22Rv1 (cell line): Measurements from ENCODE around the gene IGHMBP2.

Source experiments
- H3K27ac ChIP-seq: fragments of 450-650 bp; 2 replicates; pipeline ENCODE4 v1.5.1; 2017
- ZFX ChIP-seq: fragments of 450-650 bp; IDR thresholded peaks from 2 replicates; pipeline ENCODE4 v1.6.1; 2017; ENCODE audit warnings: antibody characterized with exemption, borderline replicate concordance
- TF ChIP-seq, protein P1 (sequence below): fragments of 450-650 bp; IDR thresholded peaks from 2 replicates; pipeline ENCODE4 v1.5.1; 2017; ENCODE audit warnings: mild to moderate bottlenecking

IGHMBP2 gene

DNA sequence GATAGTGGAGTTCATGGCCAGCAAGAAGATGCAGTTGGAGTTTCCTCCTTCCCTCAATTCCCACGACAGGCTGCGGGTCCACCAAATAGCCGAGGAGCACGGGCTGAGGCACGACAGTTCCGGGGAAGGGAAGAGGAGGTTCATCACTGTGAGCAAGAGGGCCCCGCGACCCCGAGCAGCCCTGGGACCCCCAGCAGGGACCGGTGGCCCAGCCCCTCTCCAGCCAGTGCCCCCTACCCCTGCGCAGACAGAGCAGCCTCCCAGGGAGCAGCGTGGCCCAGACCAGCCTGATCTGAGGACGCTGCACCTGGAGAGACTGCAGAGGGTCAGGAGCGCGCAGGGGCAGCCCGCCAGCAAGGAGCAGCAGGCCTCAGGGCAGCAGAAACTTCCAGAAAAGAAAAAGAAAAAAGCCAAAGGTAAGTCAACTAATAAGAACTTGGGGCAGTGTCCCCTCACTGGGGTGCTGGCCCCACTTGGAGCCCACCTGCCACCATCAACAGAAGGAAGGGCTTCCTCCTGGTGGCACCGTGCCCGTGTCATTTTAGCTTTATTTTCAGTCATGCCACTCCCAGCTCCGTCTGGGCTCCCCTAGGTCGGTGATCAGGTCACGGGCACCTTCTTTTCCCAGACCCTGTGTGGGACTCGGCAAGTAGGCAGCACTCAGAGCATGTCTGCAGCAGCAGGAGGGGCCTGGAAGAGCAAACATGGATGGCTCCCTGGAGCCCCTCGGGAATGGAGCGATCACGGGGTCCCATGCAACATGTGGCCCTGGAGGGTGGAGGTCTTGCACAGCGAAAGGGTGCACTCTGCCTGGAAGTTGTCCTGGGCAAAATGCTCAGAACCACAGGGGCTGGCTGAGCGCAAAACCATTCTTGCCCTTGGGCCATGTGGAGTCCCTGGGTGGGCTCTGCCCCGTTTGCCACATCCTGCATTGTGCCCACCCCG, 33.3 kb downstream of the IGHMBP2 start:
- TF ChIP-seq, protein P1, sequence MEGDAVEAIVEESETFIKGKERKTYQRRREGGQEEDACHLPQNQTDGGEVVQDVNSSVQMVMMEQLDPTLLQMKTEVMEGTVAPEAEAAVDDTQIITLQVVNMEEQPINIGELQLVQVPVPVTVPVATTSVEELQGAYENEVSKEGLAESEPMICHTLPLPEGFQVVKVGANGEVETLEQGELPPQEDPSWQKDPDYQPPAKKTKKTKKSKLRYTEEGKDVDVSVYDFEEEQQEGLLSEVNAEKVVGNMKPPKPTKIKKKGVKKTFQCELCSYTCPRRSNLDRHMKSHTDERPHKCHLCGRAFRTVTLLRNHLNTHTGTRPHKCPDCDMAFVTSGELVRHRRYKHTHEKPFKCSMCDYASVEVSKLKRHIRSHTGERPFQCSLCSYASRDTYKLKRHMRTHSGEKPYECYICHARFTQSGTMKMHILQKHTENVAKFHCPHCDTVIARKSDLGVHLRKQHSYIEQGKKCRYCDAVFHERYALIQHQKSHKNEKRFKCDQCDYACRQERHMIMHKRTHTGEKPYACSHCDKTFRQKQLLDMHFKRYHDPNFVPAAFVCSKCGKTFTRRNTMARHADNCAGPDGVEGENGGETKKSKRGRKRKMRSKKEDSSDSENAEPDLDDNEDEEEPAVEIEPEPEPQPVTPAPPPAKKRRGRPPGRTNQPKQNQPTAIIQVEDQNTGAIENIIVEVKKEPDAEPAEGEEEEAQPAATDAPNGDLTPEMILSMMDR = no peak
- TF ChIP-seq ZFX = no peak
- no peak overlapping the region for H3K27ac ChIP-seq

DNA sequence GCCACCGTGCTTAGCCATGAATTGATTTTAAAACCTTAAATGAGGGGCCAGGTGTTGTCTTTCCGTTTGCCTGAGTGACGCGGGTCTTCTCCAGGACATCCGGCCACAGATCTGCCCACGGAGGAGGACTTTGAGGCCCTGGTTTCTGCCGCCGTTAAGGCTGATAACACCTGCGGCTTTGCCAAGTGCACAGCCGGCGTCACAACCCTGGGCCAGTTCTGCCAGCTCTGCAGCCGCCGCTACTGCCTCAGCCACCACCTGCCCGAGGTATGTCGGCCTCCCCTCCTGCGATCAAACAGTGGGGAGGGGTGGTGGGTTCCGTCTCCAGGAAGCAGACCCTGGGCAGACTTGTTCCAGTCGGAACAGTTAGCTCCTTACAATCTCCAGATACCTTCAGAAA, 34.4 kb downstream of the IGHMBP2 start:
- H3K27ac ChIP-seq = no peak overlapping the region
- TF ChIP-seq ZFX = no peak
- TF ChIP-seq, protein P1 = no peak

DNA sequence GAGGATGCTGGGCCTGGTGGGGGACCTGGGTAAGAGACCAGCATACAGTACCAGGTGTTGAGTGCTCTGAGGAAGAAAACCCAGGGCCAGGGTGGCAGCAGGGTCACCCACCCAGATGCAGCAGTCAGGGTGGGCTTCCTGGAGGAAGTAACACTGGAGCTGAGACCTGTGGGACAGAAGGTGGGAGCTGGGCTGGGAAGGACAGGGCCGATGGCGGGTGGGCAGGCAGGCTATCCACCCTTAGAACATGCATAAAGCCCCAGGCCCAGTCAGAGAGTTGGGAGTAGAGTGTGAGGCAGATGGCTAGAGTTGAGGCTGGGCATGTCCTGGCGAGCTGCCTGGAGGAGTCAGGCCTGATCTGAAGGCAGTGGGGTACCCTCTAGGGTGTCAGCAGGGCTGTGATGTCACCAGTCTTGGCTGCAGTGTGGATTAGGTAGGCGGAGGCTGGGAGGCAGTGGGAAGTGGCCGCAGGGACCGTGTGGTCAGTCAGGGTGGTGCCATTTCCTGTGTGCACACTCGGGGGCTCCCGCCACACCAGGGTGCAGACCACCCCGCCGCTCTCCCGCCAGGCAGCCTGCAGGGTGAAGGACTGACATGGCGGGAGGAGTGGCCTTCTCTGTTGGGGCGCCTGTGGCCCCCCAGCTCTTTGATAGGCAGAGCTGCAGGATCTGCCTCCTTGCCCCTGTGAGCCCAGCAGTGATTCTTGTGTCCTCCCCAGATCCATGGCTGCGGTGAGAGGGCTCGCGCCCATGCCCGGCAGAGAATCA, 35.3 kb downstream of the IGHMBP2 start:
- H3K27ac ChIP-seq = no peak overlapping the region
- TF ChIP-seq, protein P1 = no peak
- no peak for TF ChIP-seq ZFX

DNA sequence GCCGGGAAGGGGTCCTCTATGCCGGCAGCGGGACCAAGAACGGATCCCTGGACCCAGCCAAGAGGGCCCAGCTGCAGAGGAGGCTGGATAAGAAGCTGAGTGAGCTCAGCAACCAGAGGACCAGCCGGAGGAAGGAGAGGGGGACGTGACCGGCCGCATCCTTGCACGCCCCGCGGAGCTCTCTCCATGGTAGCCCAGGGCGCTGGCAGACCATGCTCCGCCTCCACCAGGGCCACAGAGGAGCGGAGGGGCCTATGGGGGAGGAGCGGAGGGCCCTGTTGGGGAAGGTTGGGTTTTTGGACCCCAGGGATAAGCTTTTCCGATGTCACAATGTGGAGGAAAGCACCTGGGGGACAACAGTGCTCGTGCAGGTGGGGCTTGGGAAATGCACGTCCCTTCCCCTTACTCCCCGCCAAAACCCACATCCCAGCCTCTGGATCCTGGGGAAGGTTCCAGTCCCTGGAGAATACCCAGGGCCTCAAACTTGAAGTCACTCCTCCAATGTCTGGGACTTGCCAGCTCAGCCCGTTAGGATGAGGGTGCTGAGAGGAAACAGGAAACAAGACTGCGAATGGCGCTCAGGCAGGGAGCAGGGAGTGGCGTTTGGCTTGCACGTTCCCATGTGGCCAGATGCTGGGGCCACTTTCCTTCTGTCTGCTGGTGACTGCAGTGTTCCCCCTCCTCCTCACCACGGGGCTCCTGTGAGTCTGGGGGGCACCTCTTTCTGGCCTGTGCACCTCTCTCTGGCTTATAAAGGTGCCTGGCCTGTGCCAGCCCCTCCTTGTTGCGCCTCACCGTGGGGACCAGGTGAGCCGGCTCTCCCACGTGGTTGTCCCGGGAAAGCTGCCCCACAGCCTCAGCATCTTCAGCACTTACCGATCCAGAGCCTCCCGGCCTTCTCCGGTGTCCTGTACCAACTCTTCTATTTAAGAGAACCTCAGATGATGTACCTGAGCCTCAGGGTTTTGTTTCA, 36.2 kb downstream of the IGHMBP2 start:
- no peak for TF ChIP-seq ZFX
- TF ChIP-seq, protein P1 = no peak
- H3K27ac ChIP-seq = no peak overlapping the region

DNA sequence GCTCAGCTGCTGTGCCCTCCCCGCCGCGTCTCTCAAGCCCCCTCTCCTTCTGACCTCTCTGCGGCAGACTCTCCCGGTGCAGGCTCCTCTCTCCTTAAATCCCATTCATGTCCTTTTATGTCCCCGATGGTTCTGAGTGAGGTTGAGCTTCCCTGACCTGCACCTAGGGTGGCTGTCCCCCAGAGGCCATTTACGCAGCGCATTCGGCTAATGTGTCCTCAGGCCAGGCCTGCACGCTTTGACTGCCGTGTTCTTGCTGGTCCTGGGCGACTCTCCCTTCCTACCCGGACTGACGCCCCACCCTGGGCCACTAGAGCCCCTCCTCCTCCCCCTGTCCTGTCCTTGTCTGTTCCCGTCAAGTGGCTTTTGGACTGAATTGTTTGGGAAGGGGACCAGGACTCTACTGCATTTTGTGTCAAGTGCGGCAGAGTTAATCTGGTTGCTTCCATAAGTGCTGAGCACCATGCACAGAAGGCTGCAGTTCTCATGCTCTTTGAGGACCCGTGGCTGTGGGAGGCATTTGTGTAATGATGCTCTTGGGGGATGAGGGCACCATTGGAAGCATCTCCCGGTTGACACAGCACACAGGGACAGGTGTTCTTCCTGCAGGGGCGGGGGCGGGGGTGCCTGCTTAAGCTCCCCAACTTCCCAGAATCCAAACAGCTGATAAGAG, 37.1 kb downstream of the IGHMBP2 start:
- no peak overlapping the region for H3K27ac ChIP-seq
- TF ChIP-seq ZFX = no peak
- TF ChIP-seq, protein P1 = no peak

DNA sequence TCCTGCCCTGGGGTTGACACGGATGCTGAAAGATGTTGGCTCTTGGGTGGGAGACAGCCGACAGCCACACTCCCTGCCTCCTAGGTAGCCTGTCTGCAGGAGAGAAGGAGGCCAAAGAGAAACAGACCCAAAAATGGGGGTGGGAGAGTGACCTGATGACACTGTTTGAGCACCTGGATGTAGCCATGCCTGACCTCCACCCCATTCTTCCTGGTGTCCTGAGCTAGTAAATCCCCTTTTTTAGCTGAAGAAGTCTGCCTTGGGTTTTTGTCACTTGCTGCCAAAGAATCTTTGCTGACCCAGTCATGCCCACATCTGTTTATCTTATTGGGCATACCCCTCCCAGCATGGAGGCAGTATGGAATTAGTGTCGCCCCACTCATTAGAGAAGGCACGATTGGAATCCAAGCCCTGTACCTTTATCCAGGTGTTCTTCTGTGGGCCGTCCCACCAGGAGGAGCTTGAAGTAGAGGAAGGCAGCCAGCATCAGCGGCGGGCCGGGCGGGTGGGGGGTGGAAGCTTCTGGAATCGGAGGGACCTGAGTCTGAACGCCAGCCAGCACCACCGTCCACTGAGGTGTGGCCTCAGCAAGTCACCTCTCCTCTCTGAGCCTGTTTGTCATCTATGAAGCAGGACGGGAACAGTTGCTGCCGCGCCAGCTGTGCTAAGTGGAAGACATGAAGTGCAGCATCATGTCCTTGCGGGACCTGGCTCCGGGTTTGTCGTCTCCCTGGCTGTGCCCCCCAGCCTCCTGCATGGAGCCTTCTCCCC, 37.8 kb downstream of the IGHMBP2 start:
- H3K27ac ChIP-seq = no peak overlapping the region

More for the DNA sequence above, 37.8 kb downstream of the IGHMBP2 start:
- TF ChIP-seq, protein P1 = no peak
- no peak for TF ChIP-seq ZFX
